Osteoblast (primary cell): Measurements from ENCODE around the gene RACGAP1. TPM values are rescaled to one million over a fixed set of nuclear protein-coding genes. Genes with fewer than 3 reads are reported as not detected.

ENCODE experiments used
- DNase-seq: peaks from one replicate; pipeline ENCODE4 v3.0.0; 2011; ENCODE audit warnings: low spot score, mixed read lengths; ENCODE audit not compliant: insufficient read length; ENCODE audit errors: missing footprints
- H2AFZ ChIP-seq: 2 replicates; pipeline ENCODE4 v1.6.0; 2011; ENCODE audit warnings: mild to moderate bottlenecking, low read length
- H3K27ac ChIP-seq: 2 replicates; pipeline ENCODE4 v1.5.1; 2011; ENCODE audit warnings: mild to moderate bottlenecking, low read depth, low read length, moderate library complexity
- H3K27me3 ChIP-seq: 2 replicates; pipeline ENCODE4 v1.6.0; 2012; ENCODE audit warnings: mild to moderate bottlenecking, control low read depth, inconsistent platforms, low read length, moderate library complexity; ENCODE audit not compliant: insufficient read depth
- H3K36me3 ChIP-seq: 2 replicates; pipeline ENCODE4 v1.5.1; 2011; ENCODE audit warnings: mild to moderate bottlenecking, low read length, control low read depth, moderate library complexity; ENCODE audit not compliant: insufficient read depth
- H3K4me1 ChIP-seq: 2 replicates; pipeline ENCODE4 v1.5.1; 2011; ENCODE audit warnings: mild to moderate bottlenecking, low read length, control low read depth, moderate library complexity; ENCODE audit not compliant: insufficient read depth
- H3K4me2 ChIP-seq: 2 replicates; pipeline ENCODE4 v1.6.0; 2011; ENCODE audit warnings: mild to moderate bottlenecking, low read length; ENCODE audit not compliant: insufficient read depth
- H3K4me3 ChIP-seq: fragments of 200-600 bp; sonication (generic); 3 replicates; pipeline ENCODE4 v1.5.1; 2012; ENCODE audit warnings: mild to moderate bottlenecking, low read length, inconsistent platforms; ENCODE audit not compliant: insufficient read depth
- H3K79me2 ChIP-seq: 2 replicates; pipeline ENCODE4 v1.6.0; 2012; ENCODE audit warnings: mild to moderate bottlenecking, low read length, control low read depth, inconsistent platforms; ENCODE audit not compliant: insufficient read depth
- H3K9me3 ChIP-seq: 2 replicates; pipeline ENCODE4 v1.5.1; 2011; ENCODE audit warnings: low read depth, low read length, control low read depth
- H4K20me1 ChIP-seq: 2 replicates; pipeline ENCODE4 v1.6.0; 2012; ENCODE audit warnings: mild to moderate bottlenecking, low read length, control low read depth; ENCODE audit not compliant: insufficient read depth
- CTCF ChIP-seq: IDR thresholded peaks from 2 replicates; pipeline ENCODE4 v1.5.1; 2011; ENCODE audit warnings: mild to moderate bottlenecking, low read depth, low read length, moderate library complexity; ENCODE audit errors: extremely low read depth
- total RNA-seq: library from RNA; depleted of rRNA; stranded (reverse); fragments of >200 nt; gene quantifications from 2 replicates; pipeline ENCODE4 v1.2.3, GENCODE V29; 2012

RACGAP1 gene
- total RNA-seq, 1 donor: 12.7 TPM

- H3K27me3 ChIP-seq: no peaks in the 10 kb centered on the region
- H4K20me1 ChIP-seq: no peaks in the 10 kb centered on the region
- H3K27ac ChIP-seq: no peak overlapping the region
- peaks cover 10% of the 10 kb centered on the region for H3K4me1 ChIP-seq
- peaks cover 14% of the 10 kb centered on the region for H3K36me3 ChIP-seq
- H3K79me2 ChIP-seq: peaks cover 70% of the 10 kb centered on the region
- no peak overlapping the region for H3K4me3 ChIP-seq
- H3K9me3 ChIP-seq: no peaks in the 10 kb centered on the region
- no peak for DNase-seq
- H2AFZ ChIP-seq: no peak overlapping the region
- H3K4me2 ChIP-seq: no peak overlapping the region
- TF ChIP-seq CTCF: no peak
Observed at GRCh38 chr12:50006280-50006679, 19.0 kb downstream of the RACGAP1 start.

GRCh38 chr12:50005175-50005574 is 20.1 kb downstream of the RACGAP1 start:
- Histone ChIP-seq H3K36me3 (peaks cover 24% of the 10 kb centered on the region), H3K4me1 (peaks cover 10% of the 10 kb centered on the region), H3K27ac (no peak overlapping the region), H3K4me3 (no peak overlapping the region), H3K27me3 (no peaks in the 10 kb centered on the region), H4K20me1 (no peaks in the 10 kb centered on the region), H3K9me3 (no peaks in the 10 kb centered on the region), H3K4me2 (no peak overlapping the region), H3K79me2 (peaks cover 59% of the 10 kb centered on the region), H2AFZ (no peak overlapping the region)
- no peak for TF ChIP-seq CTCF
- no peak for DNase-seq

- H3K4me2 ChIP-seq: no peak overlapping the region
- H3K27ac ChIP-seq: no peak overlapping the region
- no peaks in the 10 kb centered on the region for H3K27me3 ChIP-seq
- no peak overlapping the region for H3K4me3 ChIP-seq
- peaks cover 10% of the 10 kb centered on the region for H3K4me1 ChIP-seq
- no peaks in the 10 kb centered on the region for H4K20me1 ChIP-seq
- peaks cover 55% of the 10 kb centered on the region for H3K79me2 ChIP-seq
- no peak for DNase-seq
- no peaks in the 10 kb centered on the region for H3K9me3 ChIP-seq
- peaks cover 25% of the 10 kb centered on the region for H3K36me3 ChIP-seq
- no peak overlapping the region for H2AFZ ChIP-seq
- no peak for TF ChIP-seq CTCF
Observed at GRCh38 chr12:50004696-50005095, 20.6 kb downstream of the RACGAP1 start.

DNA sequence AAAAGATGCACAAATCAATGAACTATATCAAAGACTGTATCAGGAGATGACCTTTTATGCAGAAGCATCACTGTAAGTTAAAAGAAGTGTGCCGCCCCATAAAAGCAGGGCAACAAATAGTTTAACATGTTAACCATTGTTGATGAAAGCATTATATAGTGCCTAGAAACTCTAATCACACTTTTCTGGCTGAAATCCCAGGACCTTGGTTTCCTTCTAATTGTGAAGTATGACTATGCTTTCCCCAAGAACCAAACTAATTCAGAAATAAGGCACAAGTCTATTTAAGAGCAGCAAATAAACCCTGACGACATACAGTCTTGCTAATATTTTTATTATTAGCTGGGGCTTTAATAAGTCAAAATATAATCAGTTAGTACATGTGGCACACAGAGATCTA is 21.7 kb downstream of the RACGAP1 start:
- Histone ChIP-seq H2AFZ (no peak overlapping the region), H3K4me3 (no peak overlapping the region), H3K27ac (no peak overlapping the region), H3K79me2 (peaks cover 46% of the 10 kb centered on the region), H3K27me3 (no peaks in the 10 kb centered on the region), H3K36me3 (peaks cover 36% of the 10 kb centered on the region), H4K20me1 (no peaks in the 10 kb centered on the region), H3K4me2 (no peak overlapping the region), H3K9me3 (no peaks in the 10 kb centered on the region), H3K4me1 (peaks cover 10% of the 10 kb centered on the region)
- no peak for DNase-seq
- no peak for TF ChIP-seq CTCF
